CD4-positive, alpha-beta T cell treated with Interleukin-17A for 4 hours (primary cell): Measurements from ENCODE around the gene FOXO1.
A peak's percentile ranks its signal among the peaks of the same experiment; 100 is the strongest.

Source experiments
- DNase-seq: peaks from one replicate; pipeline ENCODE4 v3.0.0-alpha.2; 2020; ENCODE audit warnings: mixed read lengths

Gene FOXO1

GRCh38 chr13:40665126-40666044 lies 1.1 kb downstream of the FOXO1 start:
- DNase-seq, result peak; percentile 62

GRCh38 chr13:40664350-40665125 lies 1.9 kb downstream of the FOXO1 start:
- peak; percentile 77 for DNase-seq

GRCh38 chr13:40664100-40664349 lies 2.4 kb downstream of the FOXO1 start:
- peak; percentile 81 for DNase-seq

GRCh38 chr13:40662866-40663265 lies 3.6 kb downstream of the FOXO1 start:
- no peak for DNase-seq

- no peak for DNase-seq
Measured at GRCh38 chr13:40661875-40662665, 4.4 kb downstream of the FOXO1 start.

GRCh38 chr13:40660692-40661091 lies 5.7 kb downstream of the FOXO1 start:
- DNase-seq, result no peak

GRCh38 chr13:40660141-40660664 lies 6.2 kb downstream of the FOXO1 start:
- no peak for DNase-seq

- DNase-seq, result no peak
Measured at GRCh38 chr13:40657951-40658350, 8.5 kb downstream of the FOXO1 start.

- DNase-seq, result no peak
Measured at GRCh38 chr13:40657307-40657706, 9.1 kb downstream of the FOXO1 start.

- DNase-seq, result no peak
Measured at GRCh38 chr13:40656358-40656757, 10.1 kb downstream of the FOXO1 start.

- no peak for DNase-seq
Measured at GRCh38 chr13:40653527-40654318, 12.7 kb downstream of the FOXO1 start.

- DNase-seq, result no peak
Measured at GRCh38 chr13:40652588-40652940, 13.9 kb downstream of the FOXO1 start.

- no peak for DNase-seq
Measured at GRCh38 chr13:40651866-40652587, 14.4 kb downstream of the FOXO1 start.

- DNase-seq, result no peak
Measured at GRCh38 chr13:40648841-40649240, 17.6 kb downstream of the FOXO1 start.

GRCh38 chr13:40648040-40648439 lies 18.4 kb downstream of the FOXO1 start:
- no peak for DNase-seq

GRCh38 chr13:40644838-40645604 lies 21.4 kb downstream of the FOXO1 start:
- DNase-seq, result no peak

GRCh38 chr13:40640845-40641458 lies 25.5 kb downstream of the FOXO1 start:
- peak; percentile 51 for DNase-seq

- DNase-seq, result no peak
Measured at GRCh38 chr13:40640202-40640601, 26.2 kb downstream of the FOXO1 start.

- DNase-seq, result no peak
Measured at GRCh38 chr13:40639221-40639681, 27.2 kb downstream of the FOXO1 start.

- no peak for DNase-seq
Measured at GRCh38 chr13:40637643-40638042, 28.8 kb downstream of the FOXO1 start.
